IMR-90 (cell line): ENCODE measurements around the gene MAP6. TPM values are rescaled to one million over a fixed set of nuclear protein-coding genes. Genes with fewer than 3 reads are reported as not detected.
A peak's percentile ranks its signal among the peaks of the same experiment; 100 is the strongest.

Experiments
- ATAC-seq: fragments of 200-7000 bp; cut with Tn5 transposase; 2 replicates; pipeline ENCODE4 v1.9.1; 2020; ENCODE audit warnings: low read depth, mild to moderate bottlenecking, moderate library complexity
- BruUV-seq: library from RNA; stranded (reverse); fragments of 400-500 nt; replicated peaks from 2 replicates; lab custom pipeline; 2021; lab: Mats Ljungman, UMichigan
- CTCF ChIA-PET: fragments of 300-600 bp; formaldehyde crosslinking; extraction: SDS; loops from one replicate; lab custom pipeline; 2021; ENCODE audit warnings: antibody characterized with exemption; lab: Yijun Ruan, JAX
- POLR2A ChIA-PET: fragments of 300-600 bp; sonication (Branson Sonifier 250); formaldehyde crosslinking; loops from one replicate; lab custom pipeline; 2022; ENCODE audit warnings: antibody characterized with exemption; ENCODE audit not compliant: unreplicated experiment; lab: Charles Lee
- DNase-seq: peaks from one replicate; pipeline ENCODE4 v3.0.0; 2013
- H2AFZ ChIP-seq: replicated peaks from 2 replicates; pipeline ENCODE3; 2013; ENCODE audit warnings: low read length, mild to moderate bottlenecking; ENCODE audit not compliant: poor library complexity
- H2AK5ac ChIP-seq: 2 replicates; pipeline ENCODE4 v1.6.1; 2013; ENCODE audit warnings: low read depth, low read length, inconsistent platforms
- H2AK9ac ChIP-seq: replicated peaks from 2 replicates; pipeline ENCODE3; 2013; ENCODE audit warnings: mild to moderate bottlenecking, low read depth, low read length, moderate library complexity; ENCODE audit not compliant: poor library complexity
- H2BK120ac ChIP-seq: 2 replicates; pipeline ENCODE4 v1.6.1; 2013; ENCODE audit warnings: low read depth, low read length, inconsistent platforms
- H2BK15ac ChIP-seq: 3 replicates; pipeline ENCODE4 v1.6.1; 2013; ENCODE audit warnings: low read depth, low read length, inconsistent platforms
- H2BK20ac ChIP-seq: 2 replicates; pipeline ENCODE4 v1.6.1; 2013; ENCODE audit warnings: low read depth, mild to moderate bottlenecking, inconsistent platforms, low read length, moderate library complexity
- H2BK5ac ChIP-seq: 2 replicates; pipeline ENCODE4 v1.6.1; 2013; ENCODE audit warnings: mild to moderate bottlenecking, low read depth, low read length, inconsistent platforms; ENCODE audit not compliant: poor library complexity, severe bottlenecking
- H3K14ac ChIP-seq: replicated peaks from 2 replicates; pipeline ENCODE4 v1.6.1; 2013; ENCODE audit warnings: low read depth, low read length, inconsistent platforms
- H3K18ac ChIP-seq: 2 replicates; pipeline ENCODE4 v1.6.1; 2013; ENCODE audit warnings: low read depth, low read length, control low read depth
- H3K23ac ChIP-seq: 2 replicates; pipeline ENCODE4 v1.6.1; 2013; ENCODE audit warnings: low read depth, low read length, inconsistent platforms
- H3K27ac ChIP-seq: 2 replicates; pipeline ENCODE4 v1.5.1; 2013; ENCODE audit warnings: mild to moderate bottlenecking, control low read depth, low read length; ENCODE audit not compliant: insufficient read depth
- H3K27me3 ChIP-seq: 2 replicates; pipeline ENCODE4 v1.6.1; 2013; ENCODE audit warnings: low read length; ENCODE audit not compliant: control insufficient read depth, insufficient read depth
- H3K36me3 ChIP-seq: 2 replicates; pipeline ENCODE4 v1.6.1; 2013; ENCODE audit warnings: low read length, mixed read lengths; ENCODE audit not compliant: control insufficient read depth, insufficient read depth
- H3K4ac ChIP-seq: 2 replicates; pipeline ENCODE4 v1.6.1; 2013; ENCODE audit warnings: low read depth, low read length, inconsistent platforms
- H3K4me1 ChIP-seq: 2 replicates; pipeline ENCODE4 v1.6.1; 2013; ENCODE audit warnings: low read length, mixed read lengths; ENCODE audit not compliant: control insufficient read depth, insufficient read depth
- H3K4me2 ChIP-seq: 2 replicates; pipeline ENCODE4 v1.6.1; 2013; ENCODE audit warnings: low read depth, mild to moderate bottlenecking, control low read depth, low read length, moderate library complexity
- H3K4me3 ChIP-seq: 2 replicates; pipeline ENCODE4 v1.5.1; 2013; ENCODE audit warnings: low read depth, mild to moderate bottlenecking, control low read depth, low read length, moderate library complexity; ENCODE audit not compliant: insufficient read depth
- H3K56ac ChIP-seq: 2 replicates; pipeline ENCODE4 v1.6.1; 2013; ENCODE audit warnings: low read length, inconsistent platforms; ENCODE audit not compliant: insufficient read depth; ENCODE audit errors: extremely low read depth
- H3K79me1 ChIP-seq, 2 experiments: 2 replicates each; pipeline ENCODE4 v1.6.1; 2013; ENCODE audit warnings: low read length in 2 of 2, inconsistent platforms in 1 of 2, low read depth in 1 of 2
- H3K9ac ChIP-seq: 2 replicates; pipeline ENCODE4 v1.6.1; 2013; ENCODE audit warnings: low read depth, low read length, control low read depth
- H3K9me1 ChIP-seq: 2 replicates; pipeline ENCODE4 v1.6.1; 2013; ENCODE audit warnings: low read length, inconsistent platforms; ENCODE audit not compliant: insufficient read depth
- H3K9me3 ChIP-seq: 2 replicates; pipeline ENCODE4 v1.6.1; 2013; ENCODE audit warnings: low read length; ENCODE audit not compliant: control insufficient read depth, insufficient read depth
- H4K20me1 ChIP-seq: 2 replicates; pipeline ENCODE4 v1.6.1; 2013; ENCODE audit warnings: low read length, inconsistent platforms; ENCODE audit not compliant: insufficient read depth
- H4K5ac ChIP-seq: 2 replicates; pipeline ENCODE4 v1.6.1; 2013; ENCODE audit warnings: mild to moderate bottlenecking, low read depth, low read length, control low read depth
- H4K8ac ChIP-seq, 2 experiments: 2 replicates each; pipeline ENCODE4 v1.6.1; 2013; ENCODE audit warnings: low read depth in 2 of 2, low read length in 2 of 2, control low read depth in 1 of 2, inconsistent platforms in 1 of 2
- H4K91ac ChIP-seq: 2 replicates; pipeline ENCODE4 v1.6.1; 2013; ENCODE audit warnings: low read depth, low read length, inconsistent platforms; ENCODE audit not compliant: insufficient read depth
- BHLHE40 ChIP-seq: fragments of 150-350 bp; IDR thresholded peaks from 2 replicates; pipeline ENCODE4 v1.6.1; 2016; ENCODE audit warnings: mild to moderate bottlenecking, low read depth, low read length
- CEBPB ChIP-seq: IDR thresholded peaks from 2 replicates; pipeline ENCODE4 v1.6.1; 2012; ENCODE audit warnings: low read depth, low read length, improper control_type of control experiment
- CHD1 ChIP-seq: IDR thresholded peaks from 2 replicates; pipeline ENCODE4 v1.6.1; 2012; ENCODE audit warnings: low read depth, low read length, improper control_type of control experiment
- CTCF ChIP-seq: conservative IDR thresholded peaks from 2 replicates; pipeline ENCODE4 v1.5.1; 2012; ENCODE audit warnings: mild to moderate bottlenecking, low read depth, low read length, improper control_type of control experiment
- FOS ChIP-seq: fragments of 150-350 bp; IDR thresholded peaks from 2 replicates; pipeline ENCODE4 v1.6.1; 2016; ENCODE audit warnings: low read depth, low read length
- MAFK ChIP-seq: IDR thresholded peaks from 2 replicates; pipeline ENCODE4 v1.6.1; 2012; ENCODE audit warnings: low read depth, low read length, improper control_type of control experiment
- MAZ ChIP-seq: IDR thresholded peaks from 2 replicates; pipeline ENCODE4 v1.6.1; 2012; ENCODE audit warnings: low read depth, mild to moderate bottlenecking, low read length, improper control_type of control experiment, moderate library complexity, borderline replicate concordance
- MXI1 ChIP-seq: IDR thresholded peaks from 2 replicates; pipeline ENCODE4 v1.6.1; 2012; ENCODE audit warnings: low read depth, mild to moderate bottlenecking, low read length, moderate library complexity, borderline replicate concordance
- NFE2L2 ChIP-seq: fragments of 150-350 bp; IDR thresholded peaks from 2 replicates; pipeline ENCODE4 v1.6.1; 2016; ENCODE audit warnings: low read depth, mild to moderate bottlenecking, low read length
- POLR2A ChIP-seq: IDR thresholded peaks from 2 replicates; pipeline ENCODE4 v1.6.1; 2012; ENCODE audit warnings: mild to moderate bottlenecking, low read depth, low read length
- RAD21 ChIP-seq: IDR thresholded peaks from 2 replicates; pipeline ENCODE4 v1.6.1; 2012; ENCODE audit warnings: low read length, improper control_type of control experiment
- RCOR1 ChIP-seq: IDR thresholded peaks from 2 replicates; pipeline ENCODE4 v1.6.1; 2012; ENCODE audit warnings: mild to moderate bottlenecking, low read length, improper control_type of control experiment; ENCODE audit not compliant: insufficient replicate concordance
- SMC3 ChIP-seq: fragments of 150-350 bp; IDR thresholded peaks from 2 replicates; pipeline ENCODE4 v1.6.1; 2016; ENCODE audit warnings: low read depth, mild to moderate bottlenecking, antibody characterized with exemption, low read length, moderate library complexity
- WGBS, 2 experiments: methylation state at CpG; one replicate each; pipeline versions ENCODE4 v1.1.5 to v1.1.7; 2013; ENCODE audit warnings: missing lambda C conversion rate in 2 of 2; ENCODE audit not compliant: insufficient read length in 1 of 2; ENCODE audit errors: extremely low coverage in 2 of 2; 5-methylcytosine and 5-hydroxymethylcytosine counted together
- dilution Hi-C: fragments of 300-500 bp; cut with HindIII; formaldehyde crosslinking; loops from one replicate; pipeline ENCODE4 v1.14.3; 2018; ENCODE audit warnings: low sequenced_read_pairs; ENCODE audit not compliant: unreplicated experiment
- in situ Hi-C: fragments of 300-500 bp; cut with MboI; formaldehyde crosslinking; loops from 3 replicates; pipeline ENCODE4 v1.14.3; 2019; ENCODE audit warnings: low sequenced_read_pairs, inconsistent platforms, mixed read lengths
- intact Hi-C: fragments of 100-400 bp; cut with micrococcal nuclease; formaldehyde crosslinking; loops from 2 replicates; pipeline ENCODE4 v1.10.0; 2022
- polyA plus RNA-seq, 3 experiments: library from polyadenylated mRNA; depleted of rRNA; stranded (reverse); fragments of >200 nt; gene quantifications; 2 replicates each; pipeline ENCODE4 v1.2.3, GENCODE V29; 2012; ENCODE audit warnings: low replicate concordance in 1 of 3
- total RNA-seq: library from RNA; depleted of rRNA; stranded (reverse); fragments of >200 nt; gene quantifications from 2 replicates; pipeline ENCODE4 v1.2.3, GENCODE V29; 2012
- TF ChIP-seq, protein P1 (sequence below): fragments of 150-350 bp; IDR thresholded peaks from 2 replicates; pipeline ENCODE4 v1.6.1; 2016; ENCODE audit warnings: low read depth, mild to moderate bottlenecking, low read length, moderate library complexity, borderline replicate concordance

MAP6 gene
- total and polyA plus RNA-seq, 2 of the 4 experiments (the other 2 are of a cell fraction): 3.0 to 3.4 TPM

GRCh38 chr11:75563978-75564552, 104.8 kb downstream of the MAP6 start:
- peak; percentile 25 for ATAC-seq
- H3K36me3 ChIP-seq: peaks cover 44% of the 10 kb centered on the region
- peaks cover 37% of the 10 kb centered on the region for H3K4me1 ChIP-seq
- POLR2A ChIA-PET: interaction anchor here (0.6 to 3.9 kb wide), 4 partner anchors 10 to 72 kb away, joined by 3 to 27 read pairs (median 4); no protein-coding TSS in a partner anchor
- peak overlapping the region; percentile 76 for H4K5ac ChIP-seq
- BruUV-seq: no TSS peak
- no peak overlapping the region; the same call in 1 of the 2 replicates for H2BK20ac ChIP-seq
- WGBS, 2 experiments: 0% methylated on average over 3 of the region's 9 CpGs; no CpG with 5 or more reads in 1 of the 2 experiments
- peak overlapping the region; percentile 99 for H3K4ac ChIP-seq
- peak overlapping the region; percentile 97 for H2AK9ac ChIP-seq
- peak overlapping the region; percentile 94 to 96 for H4K8ac ChIP-seq
- peak overlapping the region; percentile 95 for H2AK5ac ChIP-seq
- CTCF ChIA-PET: interaction anchor here (1.6 kb wide), 1 partner anchor 17 kb away, joined by 6 read pairs; no protein-coding TSS in a partner anchor
- peaks cover 14 to 62% of the 10 kb centered on the region in 2 experiments; a peak in 3 of 4 replicates for H3K79me1 ChIP-seq
- H3K4me2 ChIP-seq: peak overlapping the region; percentile 93
- no peak overlapping the region for H2AFZ ChIP-seq
- intact Hi-C loops (loop anchor here (1.0 to 2.0 kb wide), 2 partner anchors 17 to 37 kb away; no protein-coding TSS in a partner anchor), in situ Hi-C loops (no loop called here), dilution Hi-C loops (no loop called here)
- no peaks in the 10 kb centered on the region for H3K27me3 ChIP-seq
- peak overlapping the region; percentile 92 for H3K14ac ChIP-seq
- peak overlapping the region; percentile 91 for H3K18ac ChIP-seq
- peak overlapping the region; percentile 69; the same call in 1 of the 2 replicates for H2BK120ac ChIP-seq
- peak overlapping the region; percentile 91 for H4K91ac ChIP-seq
- H2BK5ac ChIP-seq: peak overlapping the region; percentile 76
- peak overlapping the region; percentile 95 for H3K9ac ChIP-seq
- peak overlapping the region; percentile 96 for H3K27ac ChIP-seq
- peaks cover 8% of the 10 kb centered on the region for H3K9me1 ChIP-seq
- H4K20me1 ChIP-seq: peaks cover 69% of the 10 kb centered on the region
- peak overlapping the region; percentile 98 for H3K56ac ChIP-seq
- peak overlapping the region; percentile 61 for H3K4me3 ChIP-seq
- peak; percentile 92 for DNase-seq
- H3K23ac ChIP-seq: peak overlapping the region; percentile 93
- no peaks in the 10 kb centered on the region for H3K9me3 ChIP-seq
- H2BK15ac ChIP-seq: peak overlapping the region; percentile 63; the same call in 2 of the 3 replicates
- TF ChIP-seq MXI1 (peak; percentile 90), POLR2A (peak; percentile 71), BHLHE40 (no peak), MAZ (peak; percentile 64), FOS (no peak), NFE2L2 (no peak), MAFK (no peak), SMC3 (peak; percentile 76), CTCF (peak; percentile 81), RAD21 (peak; percentile 76), CHD1 (0 out of 2 replicates have a peak, but pooled peaks have one; percentile 46), CEBPB (no peak), RCOR1 (no peak)
- TF ChIP-seq, protein P1, sequence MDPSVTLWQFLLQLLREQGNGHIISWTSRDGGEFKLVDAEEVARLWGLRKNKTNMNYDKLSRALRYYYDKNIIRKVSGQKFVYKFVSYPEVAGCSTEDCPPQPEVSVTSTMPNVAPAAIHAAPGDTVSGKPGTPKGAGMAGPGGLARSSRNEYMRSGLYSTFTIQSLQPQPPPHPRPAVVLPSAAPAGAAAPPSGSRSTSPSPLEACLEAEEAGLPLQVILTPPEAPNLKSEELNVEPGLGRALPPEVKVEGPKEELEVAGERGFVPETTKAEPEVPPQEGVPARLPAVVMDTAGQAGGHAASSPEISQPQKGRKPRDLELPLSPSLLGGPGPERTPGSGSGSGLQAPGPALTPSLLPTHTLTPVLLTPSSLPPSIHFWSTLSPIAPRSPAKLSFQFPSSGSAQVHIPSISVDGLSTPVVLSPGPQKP: no peak
